K562 (cell line): ENCODE results near the gene RHBDL3. TPM values are rescaled to one million over a fixed set of nuclear protein-coding genes. Genes with fewer than 3 reads are reported as not detected.

Experiments
- ESRRA ChIP-seq: fragments of 450-650 bp; IDR thresholded peaks from 2 replicates; pipeline ENCODE4 v1.6.1; 2014; ENCODE audit warnings: low read depth, mild to moderate bottlenecking, moderate library complexity, borderline replicate concordance
- HMBOX1 ChIP-seq: sonication (generic); IDR thresholded peaks from 2 replicates; pipeline ENCODE4 v1.6.1; 2016
- REST ChIP-seq, 2 experiments: fragments of 450-650 bp; formaldehyde crosslinking in 1 of 2; IDR thresholded peaks; 2 replicates each; pipeline versions ENCODE4 v1.4.0 to v1.6.1; 2014 to 2020; ENCODE audit warnings: mild to moderate bottlenecking in 2 of 2, borderline replicate concordance in 1 of 2, low read depth in 1 of 2
- SIN3B ChIP-seq: fragments of 450-650 bp; IDR thresholded peaks from 2 replicates; pipeline ENCODE4 v1.6.1; 2017; ENCODE audit warnings: low read depth, mild to moderate bottlenecking, moderate library complexity
- TRIM24 ChIP-seq, 2 experiments: fragments of 450-650 bp; IDR thresholded peaks; 2 replicates each; pipeline ENCODE4 v1.6.1; 2016
- ZBTB11 ChIP-seq, 3 experiments: fragments of 200-800 bp in 1 of 3; fragments of 250-450 bp in 1 of 3; fragments of 450-650 bp in 1 of 3; sonication (Bioruptor Pico) in 1 of 3; sonication (Bioruptor generic) in 1 of 3; formaldehyde crosslinking in 1 of 3; IDR thresholded peaks; 2 replicates each; pipeline versions ENCODE4 v1.6.1 to v1.8.0; 2016 to 2022; ENCODE audit warnings: mild to moderate bottlenecking in 2 of 3, missing genetic modification characterization in 2 of 3, missing compliant biosample characterization in 1 of 3, moderate library complexity in 1 of 3
- ZFPM2 ChIP-seq: fragments of 250-450 bp; sonication (Bioruptor Pico); IDR thresholded peaks from 2 replicates; pipeline ENCODE4 v1.5.1; 2022; ENCODE audit warnings: mild to moderate bottlenecking
- ZNF274 ChIP-seq: IDR thresholded peaks from 2 replicates; pipeline ENCODE4 v1.6.1; 2011; ENCODE audit warnings: low read depth, mild to moderate bottlenecking, low read length, moderate library complexity, borderline replicate concordance
- polyA plus RNA-seq, 8 experiments: library from polyadenylated mRNA; depleted of rRNA in 4 of 8; stranded (reverse) in 5 of 8; unstranded in 3 of 8; fragments of >200 nt; fragmentation: Nextera tagmentation in 2 of 8; fragmentation: Illumina TruSeq in 1 of 8; extraction: Ambion mirVana in 2 of 8; extraction: Trizol in 1 of 8; gene quantifications; 2 replicates each; pipeline versions ENCODE4 v1.2.1 to v1.2.3, GENCODE V29; 2011 to 2014; ENCODE audit warnings: inconsistent platforms in 1 of 8, missing spikeins in 1 of 8
- total RNA-seq, 7 experiments: library from RNA; depleted of rRNA in 6 of 7; stranded (reverse); fragments of >200 nt in 6 of 7; fragmentation: Illumina TruSeq in 2 of 7; extraction: Trizol in 2 of 7; gene quantifications; 2 replicates each; pipeline versions ENCODE4 v1.2.1 to v1.2.3, GENCODE V29; 2011 to 2021; ENCODE audit warnings: low replicate concordance in 1 of 7
- TF ChIP-seq, protein P1 (sequence below): sonication (generic); formaldehyde crosslinking; IDR thresholded peaks from 2 replicates; pipeline ENCODE4 v1.8.0; 2022; ENCODE audit warnings: missing genetic modification reagents, mild to moderate bottlenecking, moderate library complexity, borderline replicate concordance
- TF ChIP-seq, protein P2 (sequence below): fragments of 450-650 bp; IDR thresholded peaks from 2 replicates; pipeline ENCODE4 v1.6.1; 2016; ENCODE audit warnings: borderline replicate concordance

Gene RHBDL3
- total and polyA plus RNA-seq, 9 of the 15 experiments (the other 6 are each of a cell fraction or from before 2014, with no cell fraction given), result 0.06 to 0.31 (median 0.09) TPM; not detected in 4

GRCh38 chr17:32286518-32286900 lies 20.9 kb downstream of the RHBDL3 start (continued):
- TF ChIP-seq, protein P1, sequence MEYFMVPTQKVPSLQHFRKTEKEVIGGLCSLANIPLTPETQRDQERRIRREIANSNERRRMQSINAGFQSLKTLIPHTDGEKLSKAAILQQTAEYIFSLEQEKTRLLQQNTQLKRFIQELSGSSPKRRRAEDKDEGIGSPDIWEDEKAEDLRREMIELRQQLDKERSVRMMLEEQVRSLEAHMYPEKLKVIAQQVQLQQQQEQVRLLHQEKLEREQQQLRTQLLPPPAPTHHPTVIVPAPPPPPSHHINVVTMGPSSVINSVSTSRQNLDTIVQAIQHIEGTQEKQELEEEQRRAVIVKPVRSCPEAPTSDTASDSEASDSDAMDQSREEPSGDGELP (CRISPR knock-in tag), result peak; percentile 86
- TF ChIP-seq TRIM24 (IDR thresholded peaks at IDR 0.05) (peak in 1 of 2 experiments; percentile 63; a peak in 1 of 4 replicates), ZFPM2 (no peak), ESRRA (no peak), ZBTB11 (CRISPR knock-in tag; IDR thresholded peaks at IDR 0.05) (0 out of 6 replicates have a peak, but pooled peaks of 1 of the 3 experiments have one; percentile 31), ZNF274 (no peak), HMBOX1 (peak; percentile 58; the same call in 1 of the 2 replicates), REST (IDR thresholded peaks at IDR 0.05; ENCODE audit: borderline replicate concordance) (0 out of 2 replicates have a peak, but pooled peaks have one; percentile 11), REST (CRISPR knock-in tag; IDR thresholded peaks at IDR 0.05; ENCODE audit: low read depth) (no peak), SIN3B (no peak)
- TF ChIP-seq, protein P2, sequence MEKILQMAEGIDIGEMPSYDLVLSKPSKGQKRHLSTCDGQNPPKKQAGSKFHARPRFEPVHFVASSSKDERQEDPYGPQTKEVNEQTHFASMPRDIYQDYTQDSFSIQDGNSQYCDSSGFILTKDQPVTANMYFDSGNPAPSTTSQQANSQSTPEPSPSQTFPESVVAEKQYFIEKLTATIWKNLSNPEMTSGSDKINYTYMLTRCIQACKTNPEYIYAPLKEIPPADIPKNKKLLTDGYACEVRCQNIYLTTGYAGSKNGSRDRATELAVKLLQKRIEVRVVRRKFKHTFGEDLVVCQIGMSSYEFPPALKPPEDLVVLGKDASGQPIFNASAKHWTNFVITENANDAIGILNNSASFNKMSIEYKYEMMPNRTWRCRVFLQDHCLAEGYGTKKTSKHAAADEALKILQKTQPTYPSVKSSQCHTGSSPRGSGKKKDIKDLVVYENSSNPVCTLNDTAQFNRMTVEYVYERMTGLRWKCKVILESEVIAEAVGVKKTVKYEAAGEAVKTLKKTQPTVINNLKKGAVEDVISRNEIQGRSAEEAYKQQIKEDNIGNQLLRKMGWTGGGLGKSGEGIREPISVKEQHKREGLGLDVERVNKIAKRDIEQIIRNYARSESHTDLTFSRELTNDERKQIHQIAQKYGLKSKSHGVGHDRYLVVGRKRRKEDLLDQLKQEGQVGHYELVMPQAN, result no peak
